GM18508 (cell line): ENCODE measurements around the gene PTPN1.
"Not testable (repeated sequence)": the region's sequence is repeated elsewhere in the genome, so short reads cannot be mapped to it uniquely, and the experiment has no call there.

Source experiments
- ATAC-seq: cut with Tn5 transposase; IDR thresholded peaks from one replicate; pipeline ENCODE4 v1.9.1; 2021; ENCODE audit warnings: moderate number of reproducible peaks; ENCODE audit not compliant: insufficient read depth, unreplicated experiment

The PTPN1 gene

GRCh38 chr20:50509923-50510705, at the start of gene PTPN1:
Gene PTPN1 (plus strand): TSS chr20:50510383. CDS start chr20:50510528, 145 bp downstream.
- peak; percentile 62 for ATAC-seq

GRCh38 chr20:50460608-50461267, 49.4 kb upstream of the PTPN1 start:
- ATAC-seq: no peak

- no peak for ATAC-seq
Measured at GRCh38 chr20:50462093-50462690, 48.0 kb upstream of the PTPN1 start.

- ATAC-seq: no peak
Measured at GRCh38 chr20:50464026-50464724, 46.0 kb upstream of the PTPN1 start.

GRCh38 chr20:50464725-50465650, 45.2 kb upstream of the PTPN1 start:
- no peak for ATAC-seq

GRCh38 chr20:50467174-50467573, 43.0 kb upstream of the PTPN1 start:
- ATAC-seq: no peak

GRCh38 chr20:50467718-50468356, 42.3 kb upstream of the PTPN1 start:
- no peak for ATAC-seq

GRCh38 chr20:50468378-50468798, 41.8 kb upstream of the PTPN1 start:
- no peak for ATAC-seq

- ATAC-seq: no peak
Measured at GRCh38 chr20:50469176-50469723, 40.9 kb upstream of the PTPN1 start.

GRCh38 chr20:50469796-50470195, 40.4 kb upstream of the PTPN1 start:
- ATAC-seq: no peak

GRCh38 chr20:50470264-50470858, 39.8 kb upstream of the PTPN1 start:
- no peak for ATAC-seq

GRCh38 chr20:50471231-50471630, 39.0 kb upstream of the PTPN1 start:
- ATAC-seq: no peak

- no peak for ATAC-seq
Measured at GRCh38 chr20:50472693-50473664, 37.2 kb upstream of the PTPN1 start.

GRCh38 chr20:50474356-50474755, 35.8 kb upstream of the PTPN1 start:
- not testable (repeated sequence) for ATAC-seq

- no peak for ATAC-seq
Measured at GRCh38 chr20:50475681-50476292, 34.4 kb upstream of the PTPN1 start.

- no peak for ATAC-seq
Measured at GRCh38 chr20:50477239-50477872, 32.8 kb upstream of the PTPN1 start.
